MM.1S (cell line): ENCODE measurements around the gene IL15RA.

Source experiments
- DNase-seq: peaks from one replicate; pipeline ENCODE4 v3.0.0-alpha.2; 2015
- H2AFZ ChIP-seq: fragments of 300-600 bp; sonication (generic); 2 replicates; pipeline ENCODE4 v1.6.0; 2016; ENCODE audit warnings: antibody characterized with exemption, low read length
- H3F3A ChIP-seq: fragments of 300-600 bp; sonication (generic); 2 replicates; pipeline ENCODE4 v1.6.1; 2016; ENCODE audit warnings: mild to moderate bottlenecking, antibody characterized with exemption, low read length, moderate library complexity, mixed read lengths; ENCODE audit not compliant: insufficient read depth
- H3K27ac ChIP-seq: fragments of 300-600 bp; sonication (generic); 2 replicates; pipeline ENCODE4 v1.5.1; 2016; ENCODE audit warnings: mild to moderate bottlenecking, low read length
- H3K27me3 ChIP-seq: fragments of 300-600 bp; sonication (generic); replicated peaks from 2 replicates; pipeline ENCODE4 v1.6.0; 2016; ENCODE audit warnings: low read length; ENCODE audit not compliant: insufficient read depth
- H3K36me3 ChIP-seq: fragments of 300-600 bp; sonication (generic); replicated peaks from 2 replicates; pipeline ENCODE4 v1.6.1; 2016; ENCODE audit warnings: mild to moderate bottlenecking, low read length, mixed read lengths; ENCODE audit not compliant: insufficient read depth
- H3K4me1 ChIP-seq: fragments of 300-600 bp; sonication (generic); 2 replicates; pipeline ENCODE4 v1.6.1; 2016; ENCODE audit warnings: low read length, mixed read lengths
- H3K4me2 ChIP-seq: fragments of 300-600 bp; sonication (generic); 2 replicates; pipeline ENCODE4 v1.6.0; 2016; ENCODE audit warnings: low read depth, low read length
- H3K4me3 ChIP-seq: fragments of 300-600 bp; sonication (generic); 2 replicates; pipeline ENCODE4 v1.5.1; 2016; ENCODE audit warnings: low read length, mixed read lengths
- H3K79me2 ChIP-seq: fragments of 300-600 bp; sonication (generic); 2 replicates; pipeline ENCODE4 v1.6.1; 2016; ENCODE audit warnings: mixed run types, low read length, mixed read lengths
- H3K9ac ChIP-seq: fragments of 300-600 bp; sonication (generic); 2 replicates; pipeline ENCODE4 v1.6.1; 2016; ENCODE audit warnings: low read length, mixed read lengths
- H3K9me2 ChIP-seq: fragments of 300-600 bp; sonication (generic); replicated peaks from 2 replicates; pipeline ENCODE4 v1.6.1; 2016; ENCODE audit warnings: mild to moderate bottlenecking, low read length, mixed read lengths; ENCODE audit not compliant: insufficient read depth
- H3K9me3 ChIP-seq: fragments of 300-600 bp; sonication (generic); replicated peaks from 2 replicates; pipeline ENCODE4 v1.6.1; 2016; ENCODE audit warnings: mild to moderate bottlenecking, low read length, mixed read lengths; ENCODE audit not compliant: insufficient read depth
- H4K20me1 ChIP-seq: fragments of 300-600 bp; sonication (generic); 2 replicates; pipeline ENCODE4 v1.6.1; 2016; ENCODE audit warnings: mild to moderate bottlenecking, low read length, moderate library complexity, mixed read lengths; ENCODE audit not compliant: insufficient read depth
- EZH2 ChIP-seq: fragments of 300-600 bp; sonication (generic); optimal IDR thresholded peaks from 2 replicates; pipeline ENCODE3; 2017; ENCODE audit warnings: low read depth, mild to moderate bottlenecking, antibody characterized with exemption, low read length, mixed read lengths
- EZH2phosphoT487 ChIP-seq: fragments of 300-600 bp; sonication (generic); IDR thresholded peaks from 2 replicates; pipeline ENCODE4 v1.6.1; 2018; ENCODE audit warnings: antibody characterized with exemption, low read length
- TF ChIP-seq, protein P1 (sequence below): fragments of 300-600 bp; sonication (generic); IDR thresholded peaks from 2 replicates; pipeline ENCODE4 v1.5.1; 2016; ENCODE audit warnings: antibody characterized with exemption, low read length, mixed read lengths

Gene IL15RA

GRCh38 chr10:6023661-6024333 lies 46.5 kb upstream of the IL15RA start:
- Histone ChIP-seq H3K27me3 (peaks cover 11% of the 10 kb centered on the region), H3K9ac (no peak overlapping the region), H3K4me2 (no peak overlapping the region), H3K79me2 (no peaks in the 10 kb centered on the region), H2AFZ (no peak overlapping the region), H3K4me1 (no peaks in the 10 kb centered on the region), H3K27ac (no peak overlapping the region), H3K9me3 (no peaks in the 10 kb centered on the region), H3K36me3 (no peaks in the 10 kb centered on the region), H3K9me2 (no peaks in the 10 kb centered on the region), H3F3A (no peaks in the 10 kb centered on the region), H4K20me1 (no peaks in the 10 kb centered on the region), H3K4me3 (no peak overlapping the region)
- no peak for DNase-seq
- TF ChIP-seq, protein P1, sequence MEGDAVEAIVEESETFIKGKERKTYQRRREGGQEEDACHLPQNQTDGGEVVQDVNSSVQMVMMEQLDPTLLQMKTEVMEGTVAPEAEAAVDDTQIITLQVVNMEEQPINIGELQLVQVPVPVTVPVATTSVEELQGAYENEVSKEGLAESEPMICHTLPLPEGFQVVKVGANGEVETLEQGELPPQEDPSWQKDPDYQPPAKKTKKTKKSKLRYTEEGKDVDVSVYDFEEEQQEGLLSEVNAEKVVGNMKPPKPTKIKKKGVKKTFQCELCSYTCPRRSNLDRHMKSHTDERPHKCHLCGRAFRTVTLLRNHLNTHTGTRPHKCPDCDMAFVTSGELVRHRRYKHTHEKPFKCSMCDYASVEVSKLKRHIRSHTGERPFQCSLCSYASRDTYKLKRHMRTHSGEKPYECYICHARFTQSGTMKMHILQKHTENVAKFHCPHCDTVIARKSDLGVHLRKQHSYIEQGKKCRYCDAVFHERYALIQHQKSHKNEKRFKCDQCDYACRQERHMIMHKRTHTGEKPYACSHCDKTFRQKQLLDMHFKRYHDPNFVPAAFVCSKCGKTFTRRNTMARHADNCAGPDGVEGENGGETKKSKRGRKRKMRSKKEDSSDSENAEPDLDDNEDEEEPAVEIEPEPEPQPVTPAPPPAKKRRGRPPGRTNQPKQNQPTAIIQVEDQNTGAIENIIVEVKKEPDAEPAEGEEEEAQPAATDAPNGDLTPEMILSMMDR, result no peak
- no peak for TF ChIP-seq EZH2
- TF ChIP-seq EZH2phosphoT487, result no peak

GRCh38 chr10:6022660-6023059 lies 45.3 kb upstream of the IL15RA start:
- Histone ChIP-seq H3K79me2 (no peaks in the 10 kb centered on the region), H3K36me3 (no peaks in the 10 kb centered on the region), H3K4me3 (no peak overlapping the region), H3K27ac (no peak overlapping the region), H2AFZ (no peak overlapping the region), H3F3A (no peaks in the 10 kb centered on the region), H3K9me2 (no peaks in the 10 kb centered on the region), H3K9ac (no peak overlapping the region), H3K4me2 (no peak overlapping the region), H4K20me1 (no peaks in the 10 kb centered on the region), H3K4me1 (no peaks in the 10 kb centered on the region), H3K9me3 (no peaks in the 10 kb centered on the region), H3K27me3 (peaks cover 19% of the 10 kb centered on the region)
- DNase-seq, result no peak
- TF ChIP-seq, protein P1, result no peak
- TF ChIP-seq EZH2 (no peak), EZH2phosphoT487 (no peak)

GRCh38 chr10:6020826-6021225 lies 43.5 kb upstream of the IL15RA start:
- no peaks in the 10 kb centered on the region for H3K4me1 ChIP-seq
- H3K4me2 ChIP-seq, result no peak overlapping the region
- H3K79me2 ChIP-seq, result no peaks in the 10 kb centered on the region
- H3K9me2 ChIP-seq, result no peaks in the 10 kb centered on the region
- H3K9me3 ChIP-seq, result no peaks in the 10 kb centered on the region
- H3F3A ChIP-seq, result no peaks in the 10 kb centered on the region
- DNase-seq, result no peak
- TF ChIP-seq, protein P1, result no peak
- TF ChIP-seq EZH2phosphoT487 (no peak), EZH2 (no peak)
- peaks cover 19% of the 10 kb centered on the region for H3K27me3 ChIP-seq
- no peaks in the 10 kb centered on the region for H3K36me3 ChIP-seq
- no peak overlapping the region for H2AFZ ChIP-seq
- no peak overlapping the region for H3K27ac ChIP-seq
- no peak overlapping the region for H3K4me3 ChIP-seq
- H3K9ac ChIP-seq, result no peak overlapping the region
- no peaks in the 10 kb centered on the region for H4K20me1 ChIP-seq
